Measurements from ENCODE around the gene PPP3CA. TPM values are rescaled to one million over a fixed set of nuclear protein-coding genes. Genes with fewer than 3 reads are reported as not detected.

The PPP3CA gene
- total RNA-seq, 1 experiment from 2014 or later: 31.0 TPM

- TF ChIP-seq TCF7L2 (IDR thresholded peaks at IDR 0.05; ENCODE audit: low read depth, low read length) (no peak), SIN3A (IDR thresholded peaks at IDR 0.05; ENCODE audit: borderline replicate concordance, insufficient read depth, low read depth, low read length) (no peak), CTCF (IDR thresholded peaks at IDR 0.05) (no peak), POLR2AphosphoS5 (IDR thresholded peaks at IDR 0.05; ENCODE audit: low read depth, low read length) (no peak)
- POLR2A ChIA-PET: no interaction called here
- BruUV-seq (replicated peaks): no TSS peak
- Histone ChIP-seq H3K36me3 (ENCODE audit: control insufficient read depth, insufficient read depth, low read length) (no peaks in the 10 kb centered on the region), H3K9me3 (ENCODE audit: control insufficient read depth, insufficient read depth, low read depth, low read length) (no peaks in the 10 kb centered on the region), H3K27ac (ENCODE audit: low read length) (no peak overlapping the region), H3K27me3 (ENCODE audit: control insufficient read depth, insufficient read depth, low read length) (no peaks in the 10 kb centered on the region), H3K4me1 (ENCODE audit: control insufficient read depth, insufficient read depth, low read length) (no peaks in the 10 kb centered on the region; the same call in 1 of the 2 replicates), H3K4me3 (ENCODE audit: low read depth in 2 of 2, low read length in 2 of 2) (no peak overlapping the region)
- in situ Hi-C loops (cut with HindIII; ENCODE audit: low pct_unique_long_range_greater_than_20kb, low sequenced_read_pairs) (no loop called here), intact Hi-C loops (cut with micrococcal nuclease; ENCODE audit: unreplicated experiment) (no loop called here)
- DNase-seq (ENCODE audit: low read depth, low spot score): no peak
- CTCF ChIA-PET: no interaction called here
- no peak for ATAC-seq
These were observed 194.8 kb downstream of the PPP3CA start for GRCh38 chr4:101152521-101152920.

GRCh38 chr4:101148551-101148950 lies 198.8 kb downstream of the PPP3CA start:
- intact Hi-C loops (cut with micrococcal nuclease; ENCODE audit: unreplicated experiment) (no loop called here), in situ Hi-C loops (cut with HindIII; ENCODE audit: low pct_unique_long_range_greater_than_20kb, low sequenced_read_pairs) (no loop called here)
- no peaks in the 10 kb centered on the region for H3K27me3 ChIP-seq (ENCODE audit: control insufficient read depth, insufficient read depth, low read length)
- TF ChIP-seq SIN3A (IDR thresholded peaks at IDR 0.05; ENCODE audit: borderline replicate concordance, insufficient read depth, low read depth, low read length): no peak
- TF ChIP-seq POLR2AphosphoS5 (IDR thresholded peaks at IDR 0.05; ENCODE audit: low read depth, low read length): no peak
- no peak for TF ChIP-seq REST (IDR thresholded peaks at IDR 0.05; ENCODE audit: insufficient read depth in 1 of 2, low read depth in 2 of 2, low read length in 1 of 2)
- TF ChIP-seq TCF7L2 (IDR thresholded peaks at IDR 0.05; ENCODE audit: low read depth, low read length): no peak
- TF ChIP-seq CTCF (IDR thresholded peaks at IDR 0.05): no peak
- ATAC-seq (no peak), DNase-seq (ENCODE audit: low read depth, low spot score) (no peak)
- no peaks in the 10 kb centered on the region for H3K36me3 ChIP-seq (ENCODE audit: control insufficient read depth, insufficient read depth, low read length)
- no peak overlapping the region for H3K4me3 ChIP-seq (ENCODE audit: low read depth in 2 of 2, low read length in 2 of 2)
- H3K9me3 ChIP-seq (ENCODE audit: control insufficient read depth, insufficient read depth, low read depth, low read length): no peaks in the 10 kb centered on the region
- no TSS peak for BruUV-seq (replicated peaks)
- H3K4me1 ChIP-seq (ENCODE audit: control insufficient read depth, insufficient read depth, low read length): no peaks in the 10 kb centered on the region
- CTCF ChIA-PET: no interaction called here
- no peak overlapping the region for H3K27ac ChIP-seq (ENCODE audit: low read length)
- POLR2A ChIA-PET: no interaction called here
